ENCODE measurements around the gene MED12L. TPM values are rescaled to one million over a fixed set of nuclear protein-coding genes. Genes with fewer than 3 reads are reported as not detected.

Gene MED12L
- total RNA-seq, 1 experiment from 2014 or later, result 14.9 TPM

DNA sequence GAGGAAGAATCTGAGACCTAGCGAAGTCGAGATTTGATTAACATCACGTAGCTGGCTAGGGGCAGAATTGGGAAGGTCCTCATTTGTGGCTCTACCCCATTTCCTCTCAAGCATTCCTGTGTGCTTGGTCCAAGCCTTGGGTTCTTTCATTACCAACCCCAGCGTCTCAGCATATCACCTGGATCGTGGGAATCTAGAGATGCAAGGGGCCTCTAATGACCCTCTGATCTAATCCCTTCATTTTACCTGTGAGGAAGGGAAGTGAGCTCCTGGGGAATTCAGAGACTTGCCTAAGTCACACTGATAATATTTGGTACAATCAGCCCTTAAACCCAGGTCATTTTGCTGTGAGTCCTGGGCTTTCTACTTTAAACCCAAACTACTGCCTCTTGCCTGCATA lies 229.1 kb downstream of the MED12L start:
- Histone ChIP-seq H3K23me2 (ENCODE audit: insufficient read length, low read depth, low read length, poor library complexity, severe bottlenecking) (no peaks in the 10 kb centered on the region), H3T11ph (ENCODE audit: low read length) (no peak overlapping the region), H2BK20ac (ENCODE audit: low read depth, low read length, poor library complexity, severe bottlenecking) (no peak overlapping the region), H4K8ac (replicated peaks; ENCODE audit: insufficient read length, low read depth, low read length) (no peak overlapping the region), H2BK15ac (ENCODE audit: low read depth, low read length) (no peak overlapping the region), H3K9me3 (ENCODE audit: control insufficient read depth, low read depth, low read length) (no peaks in the 10 kb centered on the region), H3K79me2 (ENCODE audit: insufficient read depth, low read length) (no peaks in the 10 kb centered on the region), H3K27me3 (ENCODE audit: insufficient read depth, low read length) (no peaks in the 10 kb centered on the region), H3K79me1 (ENCODE audit: insufficient read depth, low read depth, low read length, poor library complexity, severe bottlenecking) (no peaks in the 10 kb centered on the region), H2BK12ac (ENCODE audit: insufficient read length, low read depth, low read length) (no peak overlapping the region), H3K4me1 (ENCODE audit: insufficient read depth, low read length) (no peaks in the 10 kb centered on the region; the same call in 1 of the 2 replicates), H3K14ac (ENCODE audit: insufficient read depth, low read length) (no peak overlapping the region), H3K27ac (ENCODE audit: insufficient read length, low read depth, low read length) (no peak overlapping the region), H4K91ac (ENCODE audit: insufficient read length, low read depth, low read length) (no peak overlapping the region), H2AK5ac (ENCODE audit: insufficient read length, low read length) (no peak overlapping the region), H3K4ac (ENCODE audit: low read depth, low read length) (no peak overlapping the region), H3K23ac (ENCODE audit: insufficient read length, low read depth, low read length) (no peak overlapping the region), H3K56ac (ENCODE audit: insufficient read length, low read depth, low read length) (no peak overlapping the region), H2AFZ (ENCODE audit: low read length) (no peak overlapping the region), H4K5ac (ENCODE audit: insufficient read length, low read depth, low read length) (no peak overlapping the region), H3K9ac (ENCODE audit: extremely low read depth, insufficient read length, low read length) (no peak overlapping the region), H3K18ac (ENCODE audit: insufficient read length, low read depth, low read length) (no peak overlapping the region), H4K20me1 (ENCODE audit: control insufficient read depth, insufficient read depth, insufficient read length) (no peaks in the 10 kb centered on the region), H3K4me2 (ENCODE audit: insufficient read depth, insufficient read length, low read length) (no peak overlapping the region), H2BK5ac (ENCODE audit: insufficient read length, low read length) (no peak overlapping the region), H2BK120ac (ENCODE audit: low read depth, low read length, poor library complexity, severe bottlenecking) (no peak overlapping the region)
- H3K27me3 Mint-ChIP-seq (ENCODE audit: low read depth), result no peaks in the 10 kb centered on the region
- peak overlapping the region in 2 of 3 experiments; percentile 32 to 48; a peak in 4 of 7 replicates for H3K27ac Mint-ChIP-seq
- H3K4me1 Mint-ChIP-seq, result peaks cover 42 to 43% of the 10 kb centered on the region in 2 experiments
- WGBS (ENCODE audit: extremely low coverage, insufficient read length, low lambda C conversion rate), result no CpG with 5 or more reads among the region's 5 CpGs
- no peaks in the 10 kb centered on the region for H3K36me3 Mint-ChIP-seq (ENCODE audit: insufficient read depth in 1 of 3, low read depth in 3 of 3)
- no peaks in the 10 kb centered on the region for H3K9me3 Mint-ChIP-seq
- TF ChIP-seq, protein P1, sequence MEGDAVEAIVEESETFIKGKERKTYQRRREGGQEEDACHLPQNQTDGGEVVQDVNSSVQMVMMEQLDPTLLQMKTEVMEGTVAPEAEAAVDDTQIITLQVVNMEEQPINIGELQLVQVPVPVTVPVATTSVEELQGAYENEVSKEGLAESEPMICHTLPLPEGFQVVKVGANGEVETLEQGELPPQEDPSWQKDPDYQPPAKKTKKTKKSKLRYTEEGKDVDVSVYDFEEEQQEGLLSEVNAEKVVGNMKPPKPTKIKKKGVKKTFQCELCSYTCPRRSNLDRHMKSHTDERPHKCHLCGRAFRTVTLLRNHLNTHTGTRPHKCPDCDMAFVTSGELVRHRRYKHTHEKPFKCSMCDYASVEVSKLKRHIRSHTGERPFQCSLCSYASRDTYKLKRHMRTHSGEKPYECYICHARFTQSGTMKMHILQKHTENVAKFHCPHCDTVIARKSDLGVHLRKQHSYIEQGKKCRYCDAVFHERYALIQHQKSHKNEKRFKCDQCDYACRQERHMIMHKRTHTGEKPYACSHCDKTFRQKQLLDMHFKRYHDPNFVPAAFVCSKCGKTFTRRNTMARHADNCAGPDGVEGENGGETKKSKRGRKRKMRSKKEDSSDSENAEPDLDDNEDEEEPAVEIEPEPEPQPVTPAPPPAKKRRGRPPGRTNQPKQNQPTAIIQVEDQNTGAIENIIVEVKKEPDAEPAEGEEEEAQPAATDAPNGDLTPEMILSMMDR (conservative IDR thresholded peaks at IDR 0.05), result no peak
- H3K4me3 Mint-ChIP-seq, result no peak overlapping the region
- no peak for DNase-seq

All from H9 (cell line).